HUES64 (cell line): ENCODE results near the gene RBFOX2.

Source experiments
- H3K27ac ChIP-seq: 2 replicates; pipeline ENCODE4 v1.7.0; 2013; ENCODE audit warnings: low read depth, low read length, inconsistent platforms
- H3K27me3 ChIP-seq: 2 replicates; pipeline ENCODE4 v1.6.1; 2013; ENCODE audit warnings: mild to moderate bottlenecking, low read length; ENCODE audit not compliant: insufficient read depth
- H3K36me3 ChIP-seq: 2 replicates; pipeline ENCODE4 v1.6.1; 2013; ENCODE audit warnings: mild to moderate bottlenecking, low read length; ENCODE audit not compliant: insufficient read depth
- H3K4me1 ChIP-seq: 2 replicates; pipeline ENCODE4 v1.6.1; 2013; ENCODE audit warnings: mild to moderate bottlenecking, low read length, moderate library complexity; ENCODE audit not compliant: insufficient read depth
- H3K4me3 ChIP-seq: 2 replicates; pipeline ENCODE4 v1.5.1; 2013; ENCODE audit warnings: mild to moderate bottlenecking, low read length, moderate library complexity
- H3K9ac ChIP-seq: 2 replicates; pipeline ENCODE4 v1.6.1; 2013; ENCODE audit warnings: mild to moderate bottlenecking, low read depth, low read length
- H3K9me3 ChIP-seq: 2 replicates; pipeline ENCODE4 v1.6.1; 2013; ENCODE audit warnings: low read depth, low read length; ENCODE audit not compliant: insufficient read depth
- WGBS: fragments of 150-250, 120-280 bp; methylation state at CpG from one replicate; pipeline ENCODE4 v1.1.7; 2013; ENCODE audit warnings: missing lambda C conversion rate; 5-methylcytosine and 5-hydroxymethylcytosine counted together

RBFOX2 gene

DNA sequence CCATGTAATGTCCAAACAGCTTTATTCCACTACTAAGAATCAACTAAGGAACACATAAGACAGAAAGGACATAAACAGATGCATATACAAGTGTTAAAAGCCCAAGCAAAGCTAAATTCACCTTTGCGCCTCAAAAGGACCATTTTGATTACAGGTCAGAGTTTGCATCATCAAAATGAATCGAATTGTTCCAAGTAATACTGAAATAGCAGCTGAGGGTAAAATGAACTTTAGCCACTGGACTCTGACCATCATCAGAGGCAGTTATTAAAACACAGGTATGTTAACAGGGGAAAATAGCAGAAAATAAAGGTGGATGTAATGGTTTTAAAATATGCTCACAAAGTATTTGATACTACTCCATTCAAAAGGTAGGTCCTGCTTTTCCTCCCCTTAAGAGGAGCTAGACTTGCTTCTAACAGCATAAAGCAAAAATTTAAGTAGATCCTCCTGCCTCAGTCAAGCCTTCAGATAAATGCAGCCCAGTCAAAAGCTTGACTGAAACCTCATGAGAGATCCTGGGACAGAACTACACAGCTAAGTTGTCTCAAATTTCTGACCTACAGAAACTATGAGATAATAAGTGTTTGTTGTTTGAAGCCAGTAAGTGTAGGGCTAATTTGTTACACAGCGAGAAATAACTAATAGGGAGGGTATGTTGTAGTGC is 35.4 kb downstream of the RBFOX2 start:
- Histone ChIP-seq H3K36me3 (no peaks in the 10 kb centered on the region), H3K9ac (no peak overlapping the region), H3K4me1 (peaks cover 10% of the 10 kb centered on the region; the same call in 1 of the 2 replicates), H3K4me3 (no peak overlapping the region), H3K9me3 (no peaks in the 10 kb centered on the region), H3K27me3 (no peaks in the 10 kb centered on the region), H3K27ac (no peak overlapping the region)
- WGBS: 91% methylated on average over 3 of the region's 3 CpGs

DNA sequence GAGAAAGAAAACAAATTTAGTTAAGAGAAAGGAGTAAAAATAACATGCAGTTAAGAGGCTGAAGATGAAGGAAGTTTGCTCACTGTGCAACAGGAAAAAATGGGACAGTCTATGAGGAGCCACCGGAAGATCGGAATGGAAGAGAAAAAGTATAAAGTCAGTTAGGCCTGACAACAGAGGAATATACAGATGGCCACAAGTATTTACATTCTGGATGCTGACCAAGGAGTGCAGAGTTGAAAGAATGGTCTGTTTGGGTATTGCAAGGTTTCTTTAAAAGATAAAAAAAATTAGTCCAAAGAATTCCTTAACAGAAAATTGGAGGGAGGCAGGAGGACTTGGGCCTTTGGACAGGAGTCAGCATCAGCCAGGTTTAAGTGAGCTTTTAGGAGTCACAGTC is 37.5 kb downstream of the RBFOX2 start:
- Histone ChIP-seq H3K4me3 (no peak overlapping the region), H3K27me3 (no peaks in the 10 kb centered on the region), H3K4me1 (peaks cover 14% of the 10 kb centered on the region), H3K9me3 (no peaks in the 10 kb centered on the region), H3K27ac (no peak overlapping the region), H3K9ac (no peak overlapping the region), H3K36me3 (no peaks in the 10 kb centered on the region)
- WGBS: 93% methylated on average over 2 of the region's 2 CpGs

DNA sequence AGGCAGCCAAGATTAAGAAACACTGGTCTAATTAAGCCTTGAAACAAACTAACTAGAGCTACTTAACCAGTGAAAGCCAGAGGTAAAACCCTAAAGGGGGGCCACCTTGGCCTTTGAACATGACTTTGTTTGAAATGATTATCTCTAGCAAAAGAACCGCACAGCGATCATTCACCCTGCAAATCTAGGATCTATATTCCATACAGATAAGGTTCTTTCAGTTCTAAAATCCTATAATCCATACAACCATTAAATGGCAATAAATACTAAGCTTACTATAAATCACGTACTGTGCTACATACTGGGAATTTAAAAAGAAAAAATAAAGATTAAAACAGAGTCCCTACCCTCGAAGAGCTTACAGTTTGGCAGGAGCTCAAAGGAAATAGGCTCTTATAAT is 40.6 kb downstream of the RBFOX2 start:
- no peak overlapping the region for H3K27ac ChIP-seq
- H3K9me3 ChIP-seq: no peaks in the 10 kb centered on the region
- H3K4me3 ChIP-seq: no peak overlapping the region
- peaks cover 22% of the 10 kb centered on the region for H3K4me1 ChIP-seq
- 88% methylated on average over 2 of the region's 4 CpGs for WGBS
- H3K36me3 ChIP-seq: no peaks in the 10 kb centered on the region
- H3K27me3 ChIP-seq: no peaks in the 10 kb centered on the region
- no peak overlapping the region for H3K9ac ChIP-seq

DNA sequence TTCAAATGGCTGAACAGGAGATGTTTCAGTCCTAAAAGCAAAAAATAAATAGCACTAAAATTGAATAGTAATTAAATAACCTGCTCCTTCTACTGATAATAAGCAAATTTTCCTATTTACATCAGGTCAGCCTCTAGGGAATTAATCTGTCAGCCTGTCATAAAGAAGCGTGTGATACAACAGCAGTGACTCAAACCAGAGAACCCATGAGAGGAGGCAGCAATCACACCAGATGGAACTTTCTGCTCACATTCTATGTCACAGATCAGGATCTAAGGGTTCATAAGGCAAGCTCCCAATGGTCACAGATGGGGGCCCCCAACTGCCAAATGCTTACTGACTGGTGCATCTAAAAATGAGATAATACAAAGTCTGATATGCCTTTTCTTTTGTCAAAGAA is 41.1 kb downstream of the RBFOX2 start:
- no peaks in the 10 kb centered on the region for H3K27me3 ChIP-seq
- no peak overlapping the region for H3K9ac ChIP-seq
- no peak overlapping the region for H3K4me3 ChIP-seq
- no peaks in the 10 kb centered on the region for H3K36me3 ChIP-seq
- H3K9me3 ChIP-seq: no peaks in the 10 kb centered on the region
- H3K27ac ChIP-seq: no peak overlapping the region
- H3K4me1 ChIP-seq: peaks cover 27% of the 10 kb centered on the region
- 95% methylated on average over 1 of the region's 1 CpG for WGBS

DNA sequence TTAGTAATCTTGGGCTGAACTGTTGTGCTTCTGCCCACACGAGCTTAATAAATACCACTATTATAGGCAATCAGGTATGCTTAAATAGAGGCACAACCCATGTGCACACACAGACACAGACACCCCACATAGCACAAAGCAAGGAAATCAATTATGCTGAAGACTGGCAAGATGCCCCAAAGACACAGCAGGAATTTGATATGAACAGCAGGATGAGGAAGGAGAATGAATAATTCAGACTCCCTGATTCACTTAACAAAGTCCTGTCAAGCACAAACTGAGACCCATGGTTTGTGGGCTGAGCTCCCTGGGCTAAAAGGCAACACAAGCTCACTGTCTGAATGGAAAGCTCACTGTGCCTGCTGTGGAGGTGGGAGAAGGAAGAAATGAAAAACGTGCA is 42.5 kb downstream of the RBFOX2 start:
- no peaks in the 10 kb centered on the region for H3K9me3 ChIP-seq
- H3K4me3 ChIP-seq: no peak overlapping the region
- WGBS: 85% methylated on average over 2 of the region's 2 CpGs
- H3K4me1 ChIP-seq: peaks cover 36% of the 10 kb centered on the region
- no peaks in the 10 kb centered on the region for H3K27me3 ChIP-seq
- no peak overlapping the region for H3K27ac ChIP-seq
- H3K9ac ChIP-seq: no peak overlapping the region
- no peaks in the 10 kb centered on the region for H3K36me3 ChIP-seq

DNA sequence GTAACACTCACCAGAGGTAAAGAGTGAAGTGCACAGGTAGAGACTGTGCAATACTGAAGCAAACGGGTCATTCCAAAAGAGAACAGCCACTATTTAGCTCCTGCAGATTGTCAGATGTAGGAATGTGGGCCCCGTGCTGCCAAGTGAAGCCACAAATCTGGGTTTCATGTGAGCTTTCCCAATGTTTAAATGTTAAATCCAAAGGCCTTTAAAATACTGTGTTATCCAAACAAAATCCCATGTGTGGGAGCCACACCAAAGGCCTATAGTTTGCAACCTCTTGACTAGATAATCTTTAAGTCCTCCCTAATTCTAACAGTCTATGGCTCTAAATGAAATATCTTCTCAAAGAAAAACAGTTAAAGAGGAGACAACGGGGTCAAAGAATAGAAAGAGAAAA is 43.3 kb downstream of the RBFOX2 start:
- WGBS: 92% methylated on average over 3 of the region's 3 CpGs
- Histone ChIP-seq H3K9ac (no peak overlapping the region), H3K36me3 (no peaks in the 10 kb centered on the region), H3K27me3 (no peaks in the 10 kb centered on the region), H3K4me3 (no peak overlapping the region), H3K4me1 (peaks cover 40% of the 10 kb centered on the region), H3K27ac (no peak overlapping the region), H3K9me3 (no peaks in the 10 kb centered on the region)

DNA sequence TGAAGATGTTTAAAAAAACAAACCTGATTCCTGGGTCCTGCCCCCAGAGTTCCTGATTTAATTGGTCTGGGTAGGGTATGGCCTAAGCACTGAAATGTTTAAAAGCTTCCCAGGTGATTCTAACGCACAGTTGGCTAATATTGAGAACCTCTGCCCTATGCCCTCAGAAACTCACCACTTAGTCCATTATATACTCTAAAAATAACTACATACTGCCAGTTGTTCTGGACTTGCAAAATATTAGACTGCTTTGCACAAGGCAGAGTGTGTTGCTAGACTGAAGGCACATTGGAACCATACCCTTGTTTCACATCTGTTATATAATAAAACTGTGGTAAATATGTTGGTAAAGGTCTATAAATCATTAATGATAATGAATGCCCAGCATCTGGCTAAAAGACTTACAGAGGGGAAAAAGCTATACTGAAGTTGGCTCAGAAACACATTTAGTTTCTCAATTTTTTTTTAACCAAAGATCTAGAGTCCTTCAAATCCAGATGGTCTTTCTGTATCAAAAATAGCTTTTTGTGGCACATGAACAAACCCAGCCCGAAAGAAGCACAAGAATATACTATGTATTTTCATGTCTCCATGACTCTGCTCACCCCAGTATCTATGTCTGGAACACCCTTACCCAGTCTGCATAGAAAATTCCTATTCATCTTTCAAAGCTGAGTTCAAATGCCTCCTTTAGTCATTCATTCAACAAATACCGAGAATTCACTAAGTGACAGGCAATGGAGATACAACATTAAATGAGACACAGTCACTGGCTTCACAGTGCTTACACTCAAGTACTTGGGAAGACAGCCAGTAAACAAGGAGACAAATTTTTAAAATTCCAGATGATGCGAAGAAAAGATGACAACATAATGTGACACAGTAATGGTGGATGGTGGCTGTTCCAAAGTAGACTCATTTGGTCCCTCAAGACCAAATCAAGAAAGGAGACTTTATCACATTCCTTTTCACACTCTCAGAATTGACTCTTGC is 44.1 kb downstream of the RBFOX2 start:
- Histone ChIP-seq H3K9ac (no peak overlapping the region), H3K27me3 (no peaks in the 10 kb centered on the region), H3K27ac (no peak overlapping the region), H3K4me3 (no peak overlapping the region), H3K4me1 (peaks cover 40% of the 10 kb centered on the region), H3K9me3 (no peaks in the 10 kb centered on the region), H3K36me3 (no peaks in the 10 kb centered on the region)
- 96% methylated on average over 4 of the region's 4 CpGs for WGBS

DNA sequence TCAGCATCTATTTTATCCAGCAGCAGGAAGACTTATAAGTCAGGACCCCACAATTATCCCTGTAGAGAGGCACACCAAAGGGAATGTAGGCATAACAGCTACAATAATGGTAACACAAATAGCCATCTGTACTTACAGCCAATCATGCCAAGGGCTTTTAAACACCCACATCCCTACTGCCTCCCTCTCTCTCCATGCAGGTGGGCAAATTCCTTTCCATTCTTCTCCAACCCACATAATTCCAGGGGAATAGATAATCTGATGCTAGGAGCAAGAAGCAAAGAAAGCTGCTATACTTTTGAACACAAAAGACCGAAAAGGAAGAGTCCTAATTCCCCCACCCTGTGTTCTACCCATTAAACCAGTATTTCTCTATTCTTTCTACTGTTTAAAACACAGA is 46.7 kb downstream of the RBFOX2 start:
- 98% methylated on average over 1 of the region's 1 CpG for WGBS
- Histone ChIP-seq H3K9me3 (no peaks in the 10 kb centered on the region), H3K27ac (no peak overlapping the region), H3K4me3 (no peak overlapping the region), H3K36me3 (no peaks in the 10 kb centered on the region), H3K9ac (no peak overlapping the region), H3K4me1 (peaks cover 37% of the 10 kb centered on the region), H3K27me3 (no peaks in the 10 kb centered on the region)

DNA sequence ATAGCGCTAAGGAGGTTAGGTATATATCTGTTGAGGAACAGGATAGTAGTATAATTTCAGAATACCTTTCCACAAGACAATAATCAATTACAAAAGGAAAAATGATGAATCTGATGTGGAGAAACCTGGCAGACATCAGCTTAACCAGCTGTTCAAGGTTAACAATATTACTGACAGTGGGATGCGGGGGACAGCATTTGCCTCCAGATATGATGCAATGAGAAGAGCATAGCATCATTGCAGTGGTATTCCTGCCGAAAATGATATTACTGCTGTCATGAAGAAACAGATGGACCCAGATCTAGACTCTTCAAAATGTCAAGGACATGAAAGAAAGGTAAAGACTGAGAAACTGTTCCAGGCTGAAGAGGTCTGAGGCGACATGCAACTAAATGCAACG is 49.7 kb downstream of the RBFOX2 start:
- Histone ChIP-seq H3K4me1 (peaks cover 42% of the 10 kb centered on the region), H3K9me3 (no peaks in the 10 kb centered on the region), H3K27ac (no peak overlapping the region), H3K27me3 (no peaks in the 10 kb centered on the region), H3K36me3 (no peaks in the 10 kb centered on the region), H3K9ac (no peak overlapping the region), H3K4me3 (no peak overlapping the region)
- 96% methylated on average over 5 of the region's 5 CpGs for WGBS

DNA sequence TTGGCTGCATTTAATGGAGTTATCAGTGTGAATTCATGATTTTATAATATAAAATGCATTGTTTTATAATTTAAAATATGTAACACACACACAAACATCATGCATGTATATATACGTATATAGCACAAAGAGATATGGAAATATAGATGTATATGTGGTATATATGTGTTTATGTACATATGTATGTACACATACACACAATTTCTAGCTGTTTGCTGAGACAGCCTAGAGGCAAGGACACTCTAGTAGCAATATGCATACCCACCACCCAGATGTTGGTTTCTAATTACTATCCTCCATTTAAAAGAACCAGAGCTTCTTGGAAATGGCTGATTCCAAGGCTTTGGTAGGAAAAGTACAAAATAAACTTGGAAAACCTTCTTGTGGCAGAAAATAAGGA is 50.4 kb downstream of the RBFOX2 start:
- H3K27me3 ChIP-seq: no peaks in the 10 kb centered on the region
- WGBS: no CpG with 5 or more reads among the region's 1 CpG
- peaks cover 41% of the 10 kb centered on the region for H3K4me1 ChIP-seq
- no peaks in the 10 kb centered on the region for H3K9me3 ChIP-seq
- no peak overlapping the region for H3K4me3 ChIP-seq
- no peak overlapping the region for H3K9ac ChIP-seq
- no peaks in the 10 kb centered on the region for H3K36me3 ChIP-seq
- H3K27ac ChIP-seq: no peak overlapping the region

DNA sequence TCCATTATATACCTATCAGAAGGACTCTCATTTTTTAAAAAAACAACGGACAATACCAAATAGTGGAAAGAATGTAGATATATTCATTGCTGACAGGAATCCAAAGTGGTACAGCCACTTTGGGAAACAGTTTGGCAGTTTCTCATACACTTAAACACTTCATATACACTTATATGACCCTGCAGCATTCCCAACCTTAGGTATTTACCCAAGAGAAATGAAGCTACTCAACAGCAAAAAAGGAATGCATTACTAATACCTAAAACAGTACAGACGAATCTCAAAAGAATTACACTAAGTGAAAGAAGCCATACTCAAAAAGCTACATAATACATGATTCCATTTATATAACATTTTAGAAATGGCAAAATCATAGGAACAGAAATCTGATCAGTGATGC is 51.5 kb downstream of the RBFOX2 start:
- Histone ChIP-seq H3K27me3 (no peaks in the 10 kb centered on the region), H3K4me3 (no peak overlapping the region), H3K4me1 (peaks cover 42% of the 10 kb centered on the region), H3K9me3 (no peaks in the 10 kb centered on the region), H3K36me3 (no peaks in the 10 kb centered on the region), H3K9ac (no peak overlapping the region), H3K27ac (no peak overlapping the region)
- 82% methylated on average over 1 of the region's 2 CpGs for WGBS
